ENCODE measurements around the gene ITGBL1.

GRCh38 chr13:101660711-101661110, 208.2 kb downstream of the ITGBL1 start:
- TF ChIP-seq POLR2A (IDR thresholded peaks at IDR 0.05; ENCODE audit: low read depth, low read length) (no peak), POLR2AphosphoS5 (IDR thresholded peaks at IDR 0.05; ENCODE audit: low read depth, low read length) (no peak), TAF1 (IDR thresholded peaks at IDR 0.05; ENCODE audit: borderline replicate concordance, low read depth, low read length) (no peak)
